ENCODE results near the gene AFAP1L1. TPM values are rescaled to one million over a fixed set of nuclear protein-coding genes. Genes with fewer than 3 reads are reported as not detected.

Gene AFAP1L1
- total RNA-seq, 1 donor from 2014 or later: 8.3 TPM

GRCh38 chr5:149364719-149365118, 93.1 kb downstream of the AFAP1L1 start:
- TF ChIP-seq CTCF (IDR thresholded peaks at IDR 0.05; ENCODE audit: insufficient read depth, low read depth, low read length) (no peak), EZH2 (IDR thresholded peaks at IDR 0.05; ENCODE audit: insufficient read depth, low read length) (no peak)
- H3K27me3 Mint-ChIP-seq (ENCODE audit: low read depth, unreplicated experiment): no peaks in the 10 kb centered on the region
- Histone ChIP-seq H3K4me1 (ENCODE audit: insufficient read depth, low read length) (no peaks in the 10 kb centered on the region), H3K4me2 (ENCODE audit: low read length) (no peak overlapping the region), H3K79me2 (ENCODE audit: insufficient read depth, low read length) (no peaks in the 10 kb centered on the region), H3K27ac (ENCODE audit: low read depth, low read length) (no peak overlapping the region), H3K4me3 (ENCODE audit: insufficient read depth, low read depth, low read length) (no peak overlapping the region), H3K27me3 (ENCODE audit: insufficient read depth, low read length) (no peaks in the 10 kb centered on the region), H4K20me1 (ENCODE audit: insufficient read depth, low read length) (no peaks in the 10 kb centered on the region), H2AFZ (ENCODE audit: low read depth, low read length) (no peak overlapping the region), H3K9me3 (ENCODE audit: insufficient read depth, low read depth, low read length) (no peaks in the 10 kb centered on the region), H3K9ac (ENCODE audit: low read length) (no peak overlapping the region), H3K36me3 (ENCODE audit: insufficient read depth, low read length) (no peaks in the 10 kb centered on the region)
- peaks cover 16% of the 10 kb centered on the region for H3K4me1 Mint-ChIP-seq (ENCODE audit: low read depth, unreplicated experiment)
- H3K36me3 Mint-ChIP-seq (ENCODE audit: low read depth, unreplicated experiment): no peaks in the 10 kb centered on the region
- DNase-seq (ENCODE audit: low read depth): no peak
- FAIRE-seq: no peak
- H3K4me3 Mint-ChIP-seq (ENCODE audit: unreplicated experiment): no peak overlapping the region
- H3K9me3 Mint-ChIP-seq (ENCODE audit: unreplicated experiment): no peaks in the 10 kb centered on the region
- H3K27ac Mint-ChIP-seq (ENCODE audit: unreplicated experiment): peak overlapping the region; percentile 10

- no peak overlapping the region for H3K4me3 ChIP-seq (ENCODE audit: insufficient read depth, low read depth, low read length)
- Mint-ChIP-seq H3K9me3 (ENCODE audit: unreplicated experiment) (no peaks in the 10 kb centered on the region), H3K27ac (ENCODE audit: unreplicated experiment) (no peak overlapping the region), H3K4me3 (ENCODE audit: unreplicated experiment) (no peak overlapping the region), H3K36me3 (ENCODE audit: low read depth, unreplicated experiment) (no peaks in the 10 kb centered on the region), H3K27me3 (ENCODE audit: low read depth, unreplicated experiment) (no peaks in the 10 kb centered on the region), H3K4me1 (ENCODE audit: low read depth, unreplicated experiment) (peaks cover 16% of the 10 kb centered on the region)
- H2AFZ ChIP-seq (ENCODE audit: low read depth, low read length): no peak overlapping the region
- H3K36me3 ChIP-seq (ENCODE audit: insufficient read depth, low read length): no peaks in the 10 kb centered on the region
- no peak overlapping the region for H3K9ac ChIP-seq (ENCODE audit: low read length)
- no peak for TF ChIP-seq EZH2 (IDR thresholded peaks at IDR 0.05; ENCODE audit: insufficient read depth, low read length)
- no peak for TF ChIP-seq CTCF (IDR thresholded peaks at IDR 0.05; ENCODE audit: insufficient read depth, low read depth, low read length)
- no peaks in the 10 kb centered on the region for H4K20me1 ChIP-seq (ENCODE audit: insufficient read depth, low read length)
- FAIRE-seq (no peak), DNase-seq (ENCODE audit: low read depth) (no peak)
- no peak overlapping the region for H3K27ac ChIP-seq (ENCODE audit: low read depth, low read length)
- no peaks in the 10 kb centered on the region for H3K9me3 ChIP-seq (ENCODE audit: insufficient read depth, low read depth, low read length)
- no peak overlapping the region for H3K4me2 ChIP-seq (ENCODE audit: low read length)
- no peaks in the 10 kb centered on the region for H3K79me2 ChIP-seq (ENCODE audit: insufficient read depth, low read length)
- H3K27me3 ChIP-seq (ENCODE audit: insufficient read depth, low read length): no peaks in the 10 kb centered on the region
- H3K4me1 ChIP-seq (ENCODE audit: insufficient read depth, low read length): no peaks in the 10 kb centered on the region
Observed at GRCh38 chr5:149365418-149365817, 93.8 kb downstream of the AFAP1L1 start.

- Histone ChIP-seq H3K4me3 (ENCODE audit: insufficient read depth, low read depth, low read length) (no peak overlapping the region), H3K9ac (ENCODE audit: low read length) (no peak overlapping the region), H3K36me3 (ENCODE audit: insufficient read depth, low read length) (no peaks in the 10 kb centered on the region), H3K4me1 (ENCODE audit: insufficient read depth, low read length) (no peaks in the 10 kb centered on the region), H2AFZ (ENCODE audit: low read depth, low read length) (no peak overlapping the region), H3K27me3 (ENCODE audit: insufficient read depth, low read length) (no peaks in the 10 kb centered on the region), H3K9me3 (ENCODE audit: insufficient read depth, low read depth, low read length) (no peaks in the 10 kb centered on the region), H3K27ac (ENCODE audit: low read depth, low read length) (no peak overlapping the region), H4K20me1 (ENCODE audit: insufficient read depth, low read length) (no peaks in the 10 kb centered on the region), H3K79me2 (ENCODE audit: insufficient read depth, low read length) (no peaks in the 10 kb centered on the region), H3K4me2 (ENCODE audit: low read length) (no peak overlapping the region)
- Mint-ChIP-seq H3K36me3 (ENCODE audit: low read depth, unreplicated experiment) (no peaks in the 10 kb centered on the region), H3K27me3 (ENCODE audit: low read depth, unreplicated experiment) (no peaks in the 10 kb centered on the region), H3K4me3 (ENCODE audit: unreplicated experiment) (no peak overlapping the region), H3K9me3 (ENCODE audit: unreplicated experiment) (no peaks in the 10 kb centered on the region), H3K27ac (ENCODE audit: unreplicated experiment) (no peak overlapping the region), H3K4me1 (ENCODE audit: low read depth, unreplicated experiment) (peaks cover 16% of the 10 kb centered on the region)
- TF ChIP-seq EZH2 (IDR thresholded peaks at IDR 0.05; ENCODE audit: insufficient read depth, low read length): no peak
- no peak for TF ChIP-seq CTCF (IDR thresholded peaks at IDR 0.05; ENCODE audit: insufficient read depth, low read depth, low read length)
- DNase-seq (ENCODE audit: low read depth) (no peak), FAIRE-seq (no peak)
Observed at GRCh38 chr5:149366169-149366729, 94.6 kb downstream of the AFAP1L1 start.
